NOMO-1 (cell line): ENCODE measurements around the gene ZNF770.
A peak's percentile ranks its signal among the peaks of the same experiment; 100 is the strongest.

Experiments
- DNase-seq, 2 experiments: peaks; one replicate each; lab custom pipeline; 2025; ENCODE audit not compliant: unreplicated experiment in 2 of 2; lab: John Stamatoyannopoulos, UW

Gene ZNF770

GRCh38 chr15:34988027-34988902 is at the start of gene ZNF770:
Gene ZNF770 (minus strand): TSS chr15:34988287. CDS start chr15:34983434, 4,853 bp downstream.
- peak; percentile 64 to 68 for DNase-seq

GRCh38 chr15:35028235-35028984 is 40.3 kb upstream of the ZNF770 start:
- no peak for DNase-seq

- DNase-seq = peak; percentile 65
Measured at GRCh38 chr15:35023804-35024203, 35.7 kb upstream of the ZNF770 start.

- DNase-seq = no peak
Measured at GRCh38 chr15:35020974-35021373, 32.9 kb upstream of the ZNF770 start.

- no peak for DNase-seq
Measured at GRCh38 chr15:35019404-35020327, 31.6 kb upstream of the ZNF770 start.

- DNase-seq = no peak
Measured at GRCh38 chr15:35014241-35014640, 26.2 kb upstream of the ZNF770 start.

- peak in 1 of 2 experiments; percentile 9 for DNase-seq
Measured at GRCh38 chr15:35013370-35013769, 25.3 kb upstream of the ZNF770 start.

GRCh38 chr15:35007397-35007796 is 19.3 kb upstream of the ZNF770 start:
- no peak for DNase-seq

GRCh38 chr15:35005933-35006332 is 17.8 kb upstream of the ZNF770 start:
- no peak for DNase-seq

- no peak for DNase-seq
Measured at GRCh38 chr15:35003928-35004327, 15.8 kb upstream of the ZNF770 start.

- DNase-seq = no peak
Measured at GRCh38 chr15:35000511-35000910, 12.4 kb upstream of the ZNF770 start.

GRCh38 chr15:34999906-35000305 is 11.8 kb upstream of the ZNF770 start:
- DNase-seq = no peak

- DNase-seq = no peak
Measured at GRCh38 chr15:34994925-34995324, 6.8 kb upstream of the ZNF770 start.

- no peak for DNase-seq
Measured at GRCh38 chr15:34993877-34994276, 5.8 kb upstream of the ZNF770 start.

- no peak for DNase-seq
Measured at GRCh38 chr15:34993412-34993811, 5.3 kb upstream of the ZNF770 start.

- no peak for DNase-seq
Measured at GRCh38 chr15:34987609-34988026, 469 bp downstream of the ZNF770 start.

GRCh38 chr15:34986771-34987480 is 1.2 kb downstream of the ZNF770 start:
- DNase-seq = no peak

- DNase-seq = no peak
Measured at GRCh38 chr15:34986326-34986725, 1.8 kb downstream of the ZNF770 start.

GRCh38 chr15:34984889-34985630 is 3.0 kb downstream of the ZNF770 start:
- DNase-seq = peak; percentile 37 to 48
